ENCODE data around the gene FKRP. TPM values are rescaled to one million over a fixed set of nuclear protein-coding genes. Genes with fewer than 3 reads are reported as not detected.
"Not testable (repeated sequence)": the region's sequence is repeated elsewhere in the genome, so short reads cannot be mapped to it uniquely, and the experiment has no call there.

FKRP gene
- polyA plus RNA-seq, 4 donors: 7.0 to 14.6 (median 8.8) TPM

DNA sequence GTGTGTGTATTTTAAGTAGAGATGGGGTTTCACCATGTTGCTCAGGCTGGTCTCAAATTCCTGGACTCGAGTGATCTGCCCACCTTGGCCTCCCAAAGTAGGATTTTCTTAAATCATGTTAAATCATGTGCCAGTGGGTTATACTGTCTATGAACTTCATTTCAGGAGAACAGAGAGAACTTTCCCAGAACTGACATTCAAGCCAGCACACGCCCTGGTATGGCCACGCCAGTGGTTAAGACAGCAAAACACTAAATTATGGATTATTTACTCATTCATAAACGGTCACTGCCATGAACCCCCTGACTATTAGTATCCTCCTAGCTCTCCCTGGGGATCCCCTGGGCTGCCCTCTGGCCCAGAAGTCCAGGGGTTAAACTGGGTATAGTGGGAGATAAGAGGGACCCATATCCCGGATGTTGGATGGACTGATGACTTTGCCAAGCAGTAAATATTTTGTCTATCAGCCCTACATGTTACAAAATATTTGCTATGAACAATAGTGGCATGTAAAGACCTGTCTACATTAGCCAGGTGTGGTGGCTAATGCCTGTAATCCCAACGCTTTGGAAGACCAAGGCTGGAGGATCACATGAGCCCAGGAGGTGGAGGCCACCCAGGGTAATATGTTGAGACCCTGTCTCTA lies 16.5 kb downstream of the FKRP start:
- H3K9me3 ChIP-seq (ENCODE audit: control insufficient read depth in 2 of 2, insufficient read depth in 1 of 2, low read depth in 1 of 2, low read length in 1 of 2): no peaks in the 10 kb centered on the region
- no peak overlapping the region for H3K4me3 ChIP-seq (ENCODE audit: low read depth in 1 of 3, low read length in 3 of 3)
- no peaks in the 10 kb centered on the region for H3K27me3 ChIP-seq (ENCODE audit: control insufficient read depth in 3 of 3, insufficient read depth in 3 of 3, low read length in 3 of 3)
- peaks cover 0 to 15% (median 0%) of the 10 kb centered on the region in 3 donors for H3K4me1 ChIP-seq (ENCODE audit: control insufficient read depth in 3 of 3, insufficient read depth in 2 of 3, low read depth in 1 of 3, low read length in 2 of 3)
- 53 to 73% (median 68%) methylated on average over 6 of the region's 6 CpGs for WGBS, 3 donors
- peak in 1 of 2 donors; percentile 41 for DNase-seq
- H3K36me3 ChIP-seq (ENCODE audit: control insufficient read depth in 3 of 3, insufficient read depth in 2 of 3, low read depth in 1 of 3, low read length in 3 of 3): peaks cover 0 to 13% (median 0%) of the 10 kb centered on the region in 3 donors
- H3K27ac ChIP-seq (ENCODE audit: low read depth in 1 of 3, low read length in 2 of 3): no peak overlapping the region
- FAIRE-seq: no peak

DNA sequence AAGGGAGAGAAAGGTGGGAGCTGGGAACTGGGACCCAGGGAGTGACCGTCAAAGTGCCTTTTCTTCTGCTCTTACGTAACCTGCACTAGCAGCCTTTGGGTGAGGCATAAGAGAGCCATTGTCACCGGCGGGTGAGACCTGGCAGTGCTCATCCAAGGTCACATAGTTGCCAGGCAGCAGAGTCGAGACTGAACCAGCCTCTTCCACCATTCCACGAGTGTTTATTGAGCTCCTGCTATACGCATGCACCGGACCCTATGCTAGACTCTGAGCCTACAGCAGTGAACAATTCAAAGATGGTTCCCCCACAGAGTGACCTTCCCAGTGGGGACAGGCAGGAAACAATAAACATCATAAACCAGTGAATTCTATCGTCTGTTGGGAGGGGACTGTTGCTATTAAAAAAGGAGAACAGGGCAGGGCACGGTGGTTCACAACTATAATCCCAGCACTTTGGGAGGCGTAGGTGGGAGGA lies 19.0 kb downstream of the FKRP start:
- no peak for FAIRE-seq
- no peaks in the 10 kb centered on the region for H3K27me3 ChIP-seq (ENCODE audit: control insufficient read depth in 3 of 3, insufficient read depth in 3 of 3, low read length in 3 of 3)
- no peaks in the 10 kb centered on the region for H3K36me3 ChIP-seq (ENCODE audit: control insufficient read depth in 3 of 3, insufficient read depth in 2 of 3, low read depth in 1 of 3, low read length in 3 of 3)
- H3K4me3 ChIP-seq (ENCODE audit: low read depth in 1 of 3, low read length in 3 of 3): no peak overlapping the region
- DNase-seq: peak; percentile 76 to 83
- H3K27ac ChIP-seq (ENCODE audit: low read depth in 1 of 3, low read length in 2 of 3): peak overlapping the region in 2 of 3 donors; percentile 27 to 60
- H3K4me1 ChIP-seq (ENCODE audit: control insufficient read depth in 3 of 3, insufficient read depth in 2 of 3, low read depth in 1 of 3, low read length in 2 of 3): peaks cover 0 to 31% (median 0%) of the 10 kb centered on the region in 3 donors
- H3K9me3 ChIP-seq (ENCODE audit: control insufficient read depth in 2 of 2, insufficient read depth in 1 of 2, low read depth in 1 of 2, low read length in 1 of 2): no peaks in the 10 kb centered on the region
- WGBS, 3 donors: 18 to 53% (median 41%) methylated on average over 11 of the region's 11 CpGs

GRCh38 chr19:46766569-46767317 lies 20.9 kb downstream of the FKRP start:
- H3K27me3 ChIP-seq (ENCODE audit: control insufficient read depth in 3 of 3, insufficient read depth in 3 of 3, low read length in 3 of 3): no peaks in the 10 kb centered on the region
- H3K9me3 ChIP-seq (ENCODE audit: control insufficient read depth in 2 of 2, insufficient read depth in 1 of 2, low read depth in 1 of 2, low read length in 1 of 2): no peaks in the 10 kb centered on the region
- peaks cover 0 to 2% (median 0%) of the 10 kb centered on the region in 3 donors for H3K36me3 ChIP-seq (ENCODE audit: control insufficient read depth in 3 of 3, insufficient read depth in 2 of 3, low read depth in 1 of 3, low read length in 3 of 3)
- H3K4me3 ChIP-seq (ENCODE audit: low read depth in 1 of 3, low read length in 3 of 3): no peak overlapping the region
- H3K27ac ChIP-seq (ENCODE audit: low read depth in 1 of 3, low read length in 2 of 3): no peak overlapping the region
- DNase-seq (peak; percentile 36 to 57), FAIRE-seq (no peak)
- peaks cover 0 to 31% (median 0%) of the 10 kb centered on the region in 3 donors for H3K4me1 ChIP-seq (ENCODE audit: control insufficient read depth in 3 of 3, insufficient read depth in 2 of 3, low read depth in 1 of 3, low read length in 2 of 3)
- 53 to 65% (median 59%) methylated on average over 18 of the region's 18 CpGs for WGBS, 3 donors

GRCh38 chr19:46768746-46769145 lies 22.9 kb downstream of the FKRP start:
- H3K9me3 ChIP-seq (ENCODE audit: control insufficient read depth in 2 of 2, insufficient read depth in 1 of 2, low read depth in 1 of 2, low read length in 1 of 2); FAIRE-seq; H3K36me3 ChIP-seq (ENCODE audit: control insufficient read depth in 3 of 3, insufficient read depth in 2 of 3, low read depth in 1 of 3, low read length in 3 of 3); H3K4me3 ChIP-seq (ENCODE audit: low read depth in 1 of 3, low read length in 3 of 3); H3K27me3 ChIP-seq (ENCODE audit: control insufficient read depth in 3 of 3, insufficient read depth in 3 of 3, low read length in 3 of 3): not testable (repeated sequence)
- DNase-seq: peak in 1 of 2 donors; percentile 55
- 18 to 42% (median 23%) methylated on average over 3 to 4 of the region's 4 CpGs for WGBS, 3 donors
- Histone ChIP-seq H3K4me1 (ENCODE audit: control insufficient read depth in 3 of 3, insufficient read depth in 2 of 3, low read depth in 1 of 3, low read length in 2 of 3) (peaks cover 0 to 25% (median 0%) of the 10 kb centered on the region in 3 donors), H3K27ac (ENCODE audit: low read depth in 1 of 3, low read length in 2 of 3) (peak overlapping the region in 1 of 3 donors; percentile 64)

DNA sequence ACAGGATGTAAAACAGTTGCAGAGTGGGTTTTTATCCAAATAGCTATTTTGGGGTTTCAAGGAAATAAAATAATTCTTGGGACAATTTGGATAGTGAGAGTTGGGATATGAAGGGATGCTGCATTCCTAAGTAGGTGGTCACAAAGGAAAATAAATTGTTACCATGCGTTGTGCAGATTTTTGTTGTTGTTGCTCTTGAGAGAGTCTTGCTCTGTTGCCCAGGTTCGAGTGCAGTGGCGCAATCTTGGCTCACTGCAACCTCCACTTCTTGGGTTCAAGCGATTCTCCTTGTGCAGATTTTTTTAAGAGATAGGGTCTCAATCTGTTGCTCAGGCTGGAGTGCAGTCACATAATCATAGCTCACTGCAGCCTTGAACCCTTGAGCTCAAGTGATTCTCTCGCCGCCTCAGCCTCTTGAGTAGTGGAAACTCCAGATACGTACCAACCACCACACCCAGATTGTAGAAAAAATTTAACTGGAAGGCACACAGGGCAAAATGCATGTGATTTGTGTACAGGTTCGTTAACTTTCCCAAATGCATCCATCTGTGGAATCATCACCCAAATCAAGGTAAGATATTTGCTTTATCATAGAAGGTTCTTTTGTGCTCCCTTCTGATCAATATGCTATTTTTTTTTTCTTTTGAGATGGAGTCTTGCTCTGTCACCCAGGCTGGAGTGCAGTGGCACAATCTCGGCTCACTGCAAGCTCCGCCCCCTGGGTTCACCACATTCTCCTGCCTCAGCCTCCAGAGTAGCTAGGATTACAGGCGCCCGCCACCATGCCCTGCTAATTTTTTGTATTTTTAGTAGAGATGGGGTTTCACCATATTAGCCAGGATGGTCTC lies 26.5 kb downstream of the FKRP start:
- Histone ChIP-seq H3K4me1 (ENCODE audit: control insufficient read depth in 3 of 3, insufficient read depth in 2 of 3, low read depth in 1 of 3, low read length in 2 of 3) (peaks cover 0 to 16% (median 0%) of the 10 kb centered on the region in 3 donors), H3K27ac (ENCODE audit: low read depth in 1 of 3, low read length in 2 of 3) (no peak overlapping the region), H3K27me3 (ENCODE audit: control insufficient read depth in 3 of 3, insufficient read depth in 3 of 3, low read length in 3 of 3) (no peaks in the 10 kb centered on the region), H3K36me3 (ENCODE audit: control insufficient read depth in 3 of 3, insufficient read depth in 2 of 3, low read depth in 1 of 3, low read length in 3 of 3) (peaks cover 0 to 40% (median 18%) of the 10 kb centered on the region in 3 donors), H3K4me3 (ENCODE audit: low read depth in 1 of 3, low read length in 3 of 3) (no peak overlapping the region), H3K9me3 (ENCODE audit: control insufficient read depth in 2 of 2, insufficient read depth in 1 of 2, low read depth in 1 of 2, low read length in 1 of 2) (no peaks in the 10 kb centered on the region)
- FAIRE-seq: no peak
- WGBS, 3 donors: 49 to 67% (median 62%) methylated on average over 11 to 12 of the region's 12 CpGs
- peak in 1 of 2 donors; percentile 19 for DNase-seq

DNA sequence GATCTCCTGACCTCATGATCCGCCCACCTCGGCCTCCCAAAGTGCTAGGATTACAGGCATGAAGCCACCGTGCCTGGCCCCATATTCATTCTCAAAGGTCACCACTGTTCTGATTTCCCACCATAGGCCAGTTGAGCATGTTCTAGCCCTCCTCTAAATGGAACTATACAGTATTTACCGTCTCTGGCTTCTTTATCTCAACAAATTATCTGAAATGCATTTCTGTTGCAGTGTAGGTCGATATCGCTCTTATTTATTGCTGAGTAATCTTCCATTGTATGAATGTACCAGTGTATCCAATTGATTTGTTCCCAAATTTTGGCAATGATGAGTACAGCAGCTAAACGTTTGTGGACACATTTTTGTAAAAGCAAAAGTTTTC lies 27.2 kb downstream of the FKRP start:
- H3K4me3 ChIP-seq (ENCODE audit: low read depth in 1 of 3, low read length in 3 of 3): no peak overlapping the region
- H3K27me3 ChIP-seq (ENCODE audit: control insufficient read depth in 3 of 3, insufficient read depth in 3 of 3, low read length in 3 of 3): no peaks in the 10 kb centered on the region
- WGBS, 3 donors: 72 to 79% (median 78%) methylated on average over 7 of the region's 7 CpGs
- H3K27ac ChIP-seq (ENCODE audit: low read depth in 1 of 3, low read length in 2 of 3): no peak overlapping the region
- H3K36me3 ChIP-seq (ENCODE audit: control insufficient read depth in 3 of 3, insufficient read depth in 2 of 3, low read depth in 1 of 3, low read length in 3 of 3): peaks cover 0 to 45% (median 18%) of the 10 kb centered on the region in 3 donors
- FAIRE-seq: no peak
- peaks cover 0 to 15% (median 0%) of the 10 kb centered on the region in 3 donors for H3K4me1 ChIP-seq (ENCODE audit: control insufficient read depth in 3 of 3, insufficient read depth in 2 of 3, low read depth in 1 of 3, low read length in 2 of 3)
- no peaks in the 10 kb centered on the region for H3K9me3 ChIP-seq (ENCODE audit: control insufficient read depth in 2 of 2, insufficient read depth in 1 of 2, low read depth in 1 of 2, low read length in 1 of 2)
- no peak for DNase-seq

DNA sequence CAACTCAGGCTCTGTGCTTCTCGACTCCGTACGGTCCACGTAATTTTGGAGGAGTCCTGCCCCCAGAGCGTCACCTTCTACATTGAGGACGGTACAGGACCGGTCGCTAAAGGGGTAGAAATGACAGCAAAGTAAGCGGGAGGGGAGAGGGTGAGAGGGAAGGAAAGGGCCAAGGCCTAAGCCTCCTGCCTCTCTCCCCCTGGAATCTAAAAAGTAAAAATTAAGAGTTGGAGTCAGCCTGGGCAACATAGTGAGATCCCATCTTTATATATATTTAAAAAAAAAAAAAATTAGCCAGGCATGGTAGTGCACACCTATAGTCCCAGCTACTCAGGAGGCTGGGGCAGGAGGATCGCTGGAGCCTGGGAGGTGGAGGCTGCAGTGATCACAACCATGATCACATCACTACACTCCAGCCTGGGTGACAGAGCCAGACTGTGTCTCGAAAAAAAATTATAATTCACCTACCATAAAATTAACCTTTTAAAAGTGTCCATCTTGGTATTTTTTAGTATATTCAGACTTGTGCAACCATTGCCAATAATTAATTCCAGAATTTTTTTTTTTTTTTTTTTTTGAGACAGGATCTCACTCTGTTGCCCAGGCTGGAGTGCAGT lies 29.9 kb downstream of the FKRP start:
- Histone ChIP-seq H3K36me3 (ENCODE audit: control insufficient read depth in 3 of 3, insufficient read depth in 2 of 3, low read depth in 1 of 3, low read length in 3 of 3) (peaks cover 0 to 72% (median 27%) of the 10 kb centered on the region in 3 donors), H3K4me1 (ENCODE audit: control insufficient read depth in 3 of 3, insufficient read depth in 2 of 3, low read depth in 1 of 3, low read length in 2 of 3) (no peaks in the 10 kb centered on the region), H3K9me3 (ENCODE audit: control insufficient read depth in 2 of 2, insufficient read depth in 1 of 2, low read depth in 1 of 2, low read length in 1 of 2) (no peaks in the 10 kb centered on the region), H3K4me3 (ENCODE audit: low read depth in 1 of 3, low read length in 3 of 3) (no peak overlapping the region), H3K27ac (ENCODE audit: low read depth in 1 of 3, low read length in 2 of 3) (no peak overlapping the region), H3K27me3 (ENCODE audit: control insufficient read depth in 3 of 3, insufficient read depth in 3 of 3, low read length in 3 of 3) (no peaks in the 10 kb centered on the region)
- FAIRE-seq (no peak), DNase-seq (no peak)
- WGBS, 3 donors: 91 to 98% (median 95%) methylated on average over 11 of the region's 11 CpGs
